AG20443 (cell line): ENCODE measurements around the gene KLHL22.
A peak's percentile ranks its signal among the peaks of the same experiment; 100 is the strongest.

ENCODE experiments used
- DNase-seq: peaks from one replicate; pipeline ENCODE4 v3.0.0; 2012; ENCODE audit warnings: low spot score, mixed read lengths

Gene KLHL22

GRCh38 chr22:20433686-20434241 is 61.8 kb downstream of the KLHL22 start:
- DNase-seq, result peak; percentile 1

GRCh38 chr22:20433191-20433590 is 62.4 kb downstream of the KLHL22 start:
- no peak for DNase-seq

DNA sequence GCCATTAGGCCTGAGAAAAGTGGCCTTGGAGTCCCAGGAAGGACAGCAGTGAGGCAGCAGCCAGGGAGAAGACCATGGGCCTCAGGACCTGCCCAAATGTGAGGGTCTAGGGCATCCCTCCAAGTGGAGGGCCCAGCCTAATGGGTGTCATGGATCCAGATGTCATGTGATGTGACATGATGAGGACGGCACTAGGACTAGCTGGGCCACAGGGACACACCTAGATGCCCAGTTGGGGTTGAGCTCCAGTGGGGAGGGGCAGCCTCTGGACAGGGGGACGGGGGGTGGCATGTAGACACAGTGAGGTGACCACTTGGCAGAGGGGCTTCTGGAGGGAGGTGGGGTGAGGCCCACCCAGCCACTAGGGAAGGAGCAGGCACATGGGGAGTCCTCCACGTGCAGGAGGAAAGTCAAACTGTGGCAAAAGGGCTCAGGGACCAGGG is 63.3 kb downstream of the KLHL22 start:
- DNase-seq, result no peak

DNA sequence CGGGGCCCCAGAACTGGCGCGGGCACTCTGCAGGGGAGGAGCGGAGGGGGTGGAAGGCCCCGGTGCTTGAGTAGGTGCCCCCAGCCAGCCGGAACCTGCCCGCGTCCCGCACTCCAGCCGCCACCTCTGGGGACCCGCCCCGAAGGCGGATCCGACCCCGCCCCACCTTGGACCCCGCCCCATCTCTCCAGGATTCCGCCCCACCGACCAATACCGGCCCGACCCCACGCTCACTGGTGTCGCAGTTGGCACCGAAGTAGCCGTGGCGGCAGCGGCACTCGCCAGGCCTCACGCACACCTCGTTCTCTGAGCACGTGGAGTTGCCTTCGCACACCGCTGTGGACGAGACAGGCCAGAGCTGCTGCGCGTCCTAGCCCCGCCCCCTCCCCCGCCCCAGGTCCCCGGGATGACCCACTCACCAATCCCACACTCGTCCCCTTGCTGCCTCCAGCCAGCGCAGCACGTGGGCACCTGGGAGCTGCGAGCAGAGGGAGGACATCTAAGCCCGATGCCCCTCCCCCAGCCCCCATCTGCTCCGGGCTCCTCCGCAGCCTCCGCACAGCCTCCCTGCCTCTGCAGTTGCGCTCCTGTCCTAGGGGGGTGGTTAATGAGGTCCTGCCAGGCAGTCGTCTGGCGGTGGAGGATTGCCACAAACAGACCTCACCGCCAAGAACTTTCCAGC is 63.9 kb downstream of the KLHL22 start:
- DNase-seq, result peak; percentile 4

GRCh38 chr22:20430720-20431510 is 64.7 kb downstream of the KLHL22 start:
- DNase-seq, result peak; percentile 64

GRCh38 chr22:20430101-20430719 is 65.4 kb downstream of the KLHL22 start:
- DNase-seq, result peak; percentile 7

DNA sequence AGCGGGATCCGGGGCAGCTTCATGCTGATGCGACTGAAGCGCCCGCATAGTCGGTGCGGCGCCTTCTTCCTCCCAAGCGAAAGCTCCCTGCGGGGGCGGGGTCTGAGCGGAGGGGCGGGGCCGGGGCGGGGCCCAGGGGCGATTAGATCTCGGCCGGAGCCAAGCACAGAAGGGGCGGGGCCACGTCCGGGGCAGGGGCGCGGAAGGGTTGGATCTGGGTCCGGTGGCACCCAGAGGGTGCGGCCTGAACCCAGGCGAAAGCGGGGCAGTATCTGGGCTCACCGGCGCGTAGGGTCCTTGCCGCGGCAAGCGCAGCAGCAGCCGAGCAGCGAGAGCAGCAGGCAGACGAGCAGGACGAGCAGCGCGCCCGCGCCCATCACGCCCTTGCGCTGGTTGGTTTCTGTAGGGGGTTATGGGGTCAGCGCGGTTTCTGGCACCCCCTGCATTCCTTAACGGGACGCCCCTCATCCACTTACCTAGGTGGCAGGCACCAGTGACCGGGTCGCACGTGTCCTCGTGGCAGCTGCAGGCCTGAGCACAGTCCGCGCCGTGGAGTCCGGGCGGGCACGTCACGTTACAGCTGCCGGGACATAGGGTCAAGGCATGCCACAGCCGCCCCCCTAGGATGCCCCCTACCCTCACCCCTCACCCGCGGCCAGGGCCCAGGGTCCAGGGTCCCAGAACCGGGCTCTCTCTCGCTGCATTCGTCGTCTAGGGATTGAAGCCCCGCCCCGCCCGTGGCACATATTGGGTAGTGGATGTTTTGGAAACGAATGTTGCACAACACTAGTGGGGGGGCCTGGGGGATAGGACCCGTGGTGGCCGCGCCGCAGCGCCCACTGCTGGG is 66.1 kb downstream of the KLHL22 start:
- DNase-seq, result peak; percentile 2

- no peak for DNase-seq
Measured at GRCh38 chr22:20428496-20429253, 66.9 kb downstream of the KLHL22 start.

DNA sequence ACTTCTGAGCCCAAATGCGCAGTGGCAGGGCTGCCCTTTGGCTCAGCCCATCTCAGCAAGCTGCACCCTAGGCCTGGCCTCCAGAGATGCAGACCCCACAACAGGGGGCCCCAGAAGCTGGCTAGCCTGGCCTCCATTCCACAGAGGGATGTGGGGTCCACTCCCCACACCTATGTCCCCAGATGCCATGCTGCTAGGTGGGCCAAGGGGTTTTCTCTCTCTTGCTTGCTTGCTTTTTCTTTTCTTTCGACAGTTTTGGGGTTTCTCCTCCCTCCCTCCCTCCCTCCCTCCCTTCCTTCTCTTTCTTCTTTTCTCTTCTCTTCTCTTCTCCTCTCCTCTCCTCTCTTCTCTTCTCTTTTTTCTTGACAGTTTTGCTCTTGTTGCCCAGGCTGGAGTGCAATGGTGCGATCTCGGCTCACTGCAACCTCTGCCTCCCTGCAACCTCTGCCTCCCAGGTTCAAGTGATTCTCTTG is 67.6 kb downstream of the KLHL22 start:
- no peak for DNase-seq

GRCh38 chr22:20427104-20427944 is 68.3 kb downstream of the KLHL22 start:
- DNase-seq, result no peak

DNA sequence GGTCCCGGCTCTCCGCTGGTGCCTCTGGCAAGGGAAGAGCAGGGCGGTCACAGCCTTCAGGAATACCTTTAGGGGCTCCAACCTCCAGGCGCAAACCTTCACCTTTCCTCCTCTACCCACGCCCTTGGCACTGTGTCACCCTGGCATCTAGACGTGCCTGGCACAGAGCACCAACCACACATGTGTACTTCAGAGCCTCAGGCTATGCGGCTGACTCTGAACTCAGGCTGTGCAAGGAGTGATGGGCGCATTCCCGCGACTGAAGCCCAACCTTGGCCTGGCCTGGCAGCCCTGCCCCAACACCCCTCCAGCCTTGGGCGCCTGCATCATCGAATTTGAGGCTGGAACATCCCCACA is 69.4 kb downstream of the KLHL22 start:
- no peak for DNase-seq

- no peak for DNase-seq
Measured at GRCh38 chr22:20425566-20426258, 69.9 kb downstream of the KLHL22 start.

GRCh38 chr22:20424932-20425565 is 70.5 kb downstream of the KLHL22 start:
- DNase-seq, result no peak

DNA sequence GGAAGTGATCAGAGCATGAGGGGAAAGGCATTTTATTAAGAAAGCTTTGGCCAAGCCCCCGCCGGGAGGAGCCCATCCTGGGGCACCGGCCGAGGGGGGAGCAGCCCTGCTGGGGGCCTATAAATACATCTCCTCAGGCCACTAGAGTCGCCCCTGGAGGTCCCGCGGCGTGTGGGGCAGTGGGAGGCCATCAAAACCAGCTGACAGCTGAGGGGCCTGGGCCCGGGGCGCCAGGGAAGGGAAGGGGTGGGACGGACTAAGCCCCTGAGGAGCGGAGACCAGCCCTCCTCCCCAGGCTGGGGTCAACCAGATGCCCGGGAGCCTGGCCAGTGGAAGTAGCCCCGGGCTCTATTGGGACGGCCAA is 71.0 kb downstream of the KLHL22 start:
- no peak for DNase-seq

- DNase-seq, result no peak
Measured at GRCh38 chr22:20423906-20424551, 71.6 kb downstream of the KLHL22 start.

GRCh38 chr22:20423008-20423905 is 72.3 kb downstream of the KLHL22 start:
- DNase-seq, result peak; percentile 83

GRCh38 chr22:20422271-20423007 is 73.2 kb downstream of the KLHL22 start:
- peak; percentile 92 for DNase-seq
